ENCODE measurements around the gene MST1R. TPM values are rescaled to one million over a fixed set of nuclear protein-coding genes. Genes with fewer than 3 reads are reported as not detected.

MST1R gene
- polyA plus RNA-seq, 1 donor from 2014 or later: 4.2 TPM

GRCh38 chr3:49901366-49902339 lies 2.0 kb downstream of the MST1R start:
- Histone ChIP-seq H3K27me3 (ENCODE audit: insufficient read depth, low read depth, low read length) (no peaks in the 10 kb centered on the region), H3K27ac (ENCODE audit: low read length) (no peak overlapping the region), H3K9ac (ENCODE audit: low read length) (no peak overlapping the region), H3K4me2 (ENCODE audit: low read length) (no peak overlapping the region), H2AFZ (ENCODE audit: low read depth, low read length) (no peak overlapping the region), H3K9me3 (ENCODE audit: low read length) (no peaks in the 10 kb centered on the region), H3F3A (ENCODE audit: insufficient read depth, low read length, poor library complexity, severe bottlenecking) (no peaks in the 10 kb centered on the region), H3K36me3 (ENCODE audit: insufficient read depth, low read length) (no peaks in the 10 kb centered on the region), H4K20me1 (ENCODE audit: insufficient read depth) (no peaks in the 10 kb centered on the region), H3K4me3 (ENCODE audit: low read length) (no peak overlapping the region), H3K9me2 (ENCODE audit: insufficient read depth, low read length) (no peaks in the 10 kb centered on the region), H3K79me2 (replicated peaks; ENCODE audit: insufficient read depth, low read length) (no peaks in the 10 kb centered on the region)
- no peak for TF ChIP-seq SMC3 (conservative IDR thresholded peaks at IDR 0.05; ENCODE audit: poor library complexity)
- TF ChIP-seq MXI1 (conservative IDR thresholded peaks at IDR 0.05; ENCODE audit: poor library complexity, severe bottlenecking): no peak

- no peaks in the 10 kb centered on the region for H3F3A ChIP-seq (ENCODE audit: insufficient read depth, low read length, poor library complexity, severe bottlenecking)
- H3K4me3 ChIP-seq (ENCODE audit: low read length): no peak overlapping the region
- no peaks in the 10 kb centered on the region for H3K27me3 ChIP-seq (ENCODE audit: insufficient read depth, low read depth, low read length)
- H4K20me1 ChIP-seq (ENCODE audit: insufficient read depth): no peaks in the 10 kb centered on the region
- no peaks in the 10 kb centered on the region for H3K79me2 ChIP-seq (replicated peaks; ENCODE audit: insufficient read depth, low read length)
- H3K36me3 ChIP-seq (ENCODE audit: insufficient read depth, low read length): no peaks in the 10 kb centered on the region
- H3K9ac ChIP-seq (ENCODE audit: low read length): no peak overlapping the region
- no peaks in the 10 kb centered on the region for H3K9me2 ChIP-seq (ENCODE audit: insufficient read depth, low read length)
- no peaks in the 10 kb centered on the region for H3K9me3 ChIP-seq (ENCODE audit: low read length)
- H3K4me2 ChIP-seq (ENCODE audit: low read length): no peak overlapping the region
- TF ChIP-seq TAF1 (IDR thresholded peaks at IDR 0.05; ENCODE audit: low read depth) (no peak), MXI1 (conservative IDR thresholded peaks at IDR 0.05; ENCODE audit: poor library complexity, severe bottlenecking) (no peak), CTCF (IDR thresholded peaks at IDR 0.05; ENCODE audit: poor library complexity, severe bottlenecking) (no peak), REST (IDR thresholded peaks at IDR 0.05; ENCODE audit: borderline replicate concordance) (no peak), RAD21 (conservative IDR thresholded peaks at IDR 0.05) (no peak), EP300 (conservative IDR thresholded peaks at IDR 0.05; ENCODE audit: poor library complexity, severe bottlenecking) (no peak), EZH2 (IDR thresholded peaks at IDR 0.05; ENCODE audit: borderline replicate concordance, insufficient read depth, low read length, poor library complexity, severe bottlenecking) (no peak), SMC3 (conservative IDR thresholded peaks at IDR 0.05; ENCODE audit: poor library complexity) (no peak), POLR2AphosphoS5 (IDR thresholded peaks at IDR 0.05) (no peak)
- no peak overlapping the region for H3K27ac ChIP-seq (ENCODE audit: low read length)
- H2AFZ ChIP-seq (ENCODE audit: low read depth, low read length): no peak overlapping the region
Measured at GRCh38 chr3:49900491-49901153, 3.1 kb downstream of the MST1R start.
